ENCODE measurements around the gene MYO1D.

- no peak for TF ChIP-seq CTCF (conservative IDR thresholded peaks at IDR 0.05)
- TF ChIP-seq EZH2 (IDR thresholded peaks at IDR 0.05; ENCODE audit: low read depth) = no peak
Observed at GRCh38 chr17:32709562-32709961, 167.4 kb downstream of the MYO1D start.
